GM12878 (cell line): ENCODE measurements around the gene CHL1.

Experiments used
- HDAC6 ChIP-seq: fragments of 200-600 bp; sonication (generic); IDR thresholded peaks from one replicate; pipeline ENCODE4 v1.8.0; 2017; ENCODE audit warnings: antibody characterized with exemption; ENCODE audit not compliant: unreplicated experiment
- POLR2A ChIP-seq: IDR thresholded peaks from 2 replicates; pipeline ENCODE4 v1.6.1; 2011; ENCODE audit warnings: low read depth, mild to moderate bottlenecking, low read length
- POLR2AphosphoS5 ChIP-seq: IDR thresholded peaks from 2 replicates; pipeline ENCODE4 v1.6.1; 2011; ENCODE audit warnings: mild to moderate bottlenecking, low read length, inconsistent platforms
- TCF7 ChIP-seq: IDR thresholded peaks from 2 replicates; pipeline ENCODE4 v1.6.1; 2014; ENCODE audit warnings: antibody characterized with exemption, borderline replicate concordance
- TF ChIP-seq, protein P1 (sequence below), 3 experiments: IDR thresholded peaks in 2 of 3; conservative IDR thresholded peaks in 1 of 3; 2 replicates each; pipeline ENCODE4 v1.5.1; 2011; ENCODE audit warnings: low read depth in 3 of 3, low read length in 3 of 3, mild to moderate bottlenecking in 3 of 3, control low read depth in 2 of 3, moderate library complexity in 2 of 3, inconsistent platforms in 1 of 3, mixed read lengths in 1 of 3; ENCODE audit not compliant: control insufficient read depth in 2 of 3, insufficient read depth in 1 of 3; ENCODE audit errors: extremely low read depth in 1 of 3

DNA sequence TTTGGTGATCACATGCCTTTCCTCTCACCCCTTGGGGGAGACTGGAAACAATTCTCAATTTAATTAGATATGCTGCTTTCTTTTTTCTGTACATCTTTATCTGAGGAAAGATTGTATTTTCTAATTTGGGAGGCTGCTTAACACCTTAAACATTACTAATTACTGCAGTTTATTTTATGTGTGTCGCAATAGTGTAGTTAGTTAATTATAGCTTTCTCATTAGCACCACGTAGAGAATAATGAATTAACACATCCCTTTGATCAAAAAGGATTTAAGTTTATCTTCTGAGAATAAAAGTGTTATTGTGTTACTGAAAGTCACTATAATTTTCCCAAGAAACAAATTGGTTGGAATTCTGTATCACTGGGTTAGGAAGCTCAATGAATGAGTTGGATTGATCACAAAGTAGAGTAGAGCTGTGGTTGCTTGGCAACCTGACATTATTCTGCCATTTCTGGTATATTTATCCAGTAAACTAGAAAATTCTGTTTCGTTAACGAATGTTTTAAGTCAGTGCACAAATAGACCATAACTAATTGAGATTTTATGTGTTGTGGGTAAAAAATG is 4.3 kb downstream of the CHL1 start:
- TF ChIP-seq TCF7: no peak
- no peak for TF ChIP-seq HDAC6
- TF ChIP-seq, protein P1, sequence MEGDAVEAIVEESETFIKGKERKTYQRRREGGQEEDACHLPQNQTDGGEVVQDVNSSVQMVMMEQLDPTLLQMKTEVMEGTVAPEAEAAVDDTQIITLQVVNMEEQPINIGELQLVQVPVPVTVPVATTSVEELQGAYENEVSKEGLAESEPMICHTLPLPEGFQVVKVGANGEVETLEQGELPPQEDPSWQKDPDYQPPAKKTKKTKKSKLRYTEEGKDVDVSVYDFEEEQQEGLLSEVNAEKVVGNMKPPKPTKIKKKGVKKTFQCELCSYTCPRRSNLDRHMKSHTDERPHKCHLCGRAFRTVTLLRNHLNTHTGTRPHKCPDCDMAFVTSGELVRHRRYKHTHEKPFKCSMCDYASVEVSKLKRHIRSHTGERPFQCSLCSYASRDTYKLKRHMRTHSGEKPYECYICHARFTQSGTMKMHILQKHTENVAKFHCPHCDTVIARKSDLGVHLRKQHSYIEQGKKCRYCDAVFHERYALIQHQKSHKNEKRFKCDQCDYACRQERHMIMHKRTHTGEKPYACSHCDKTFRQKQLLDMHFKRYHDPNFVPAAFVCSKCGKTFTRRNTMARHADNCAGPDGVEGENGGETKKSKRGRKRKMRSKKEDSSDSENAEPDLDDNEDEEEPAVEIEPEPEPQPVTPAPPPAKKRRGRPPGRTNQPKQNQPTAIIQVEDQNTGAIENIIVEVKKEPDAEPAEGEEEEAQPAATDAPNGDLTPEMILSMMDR (IDR thresholded peaks at IDR 0.05 in 2 of 3, conservative IDR thresholded peaks at IDR 0.05 in 1 of 3; ENCODE audit: control insufficient read depth in 2 of 3, extremely low read depth in 1 of 3, insufficient read depth in 1 of 3, low read depth in 3 of 3, low read length in 3 of 3): no peak
- no peak for TF ChIP-seq POLR2A
- TF ChIP-seq POLR2AphosphoS5: no peak
